DMS53 treated with DMSO at 0.1 percent for 48 hours (cell line): Measurements from ENCODE around the gene SH3BGRL3.
"Not testable (repeated sequence)": the region's sequence is repeated elsewhere in the genome, so short reads cannot be mapped to it uniquely, and the experiment has no call there.

Source experiments
- DNase-seq: peaks from one replicate; lab custom pipeline; 2025; ENCODE audit not compliant: unreplicated experiment; lab: John Stamatoyannopoulos, UW

Gene SH3BGRL3

GRCh38 chr1:26279456-26280332 is at the start of gene SH3BGRL3:
TSS of gene SH3BGRL3 (plus strand) at chr1:26280086. CDS start at chr1:26280156, 70 bp downstream.
- peak; percentile 87 for DNase-seq

DNA sequence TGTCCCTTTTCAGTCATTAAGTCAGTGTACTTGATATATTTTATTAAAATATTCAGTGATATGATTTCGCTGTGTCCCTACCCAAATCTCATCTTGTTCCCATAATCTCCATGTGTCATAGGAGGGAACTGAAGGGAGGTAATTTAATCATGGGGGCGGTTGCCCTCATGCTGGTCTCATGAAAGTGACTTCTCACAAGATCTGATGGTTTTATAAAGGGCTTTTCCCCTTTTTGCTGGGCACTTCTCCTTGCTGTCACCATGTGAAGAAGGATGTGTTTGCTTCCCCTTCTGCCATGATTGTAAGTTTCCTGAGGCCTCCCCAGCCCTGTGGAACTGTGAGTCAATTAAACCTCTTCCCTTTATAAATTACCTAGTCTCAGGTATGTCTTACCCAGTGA is 49.2 kb upstream of the SH3BGRL3 start:
- DNase-seq, result not testable (repeated sequence)

GRCh38 chr1:26233903-26234643 is 45.8 kb upstream of the SH3BGRL3 start, which contains the start of gene CEP85:
TSS of gene CEP85 (plus strand) at chr1:26234200. CDS start at chr1:26239784, 5,584 bp downstream.
- peak; percentile 97 for DNase-seq

DNA sequence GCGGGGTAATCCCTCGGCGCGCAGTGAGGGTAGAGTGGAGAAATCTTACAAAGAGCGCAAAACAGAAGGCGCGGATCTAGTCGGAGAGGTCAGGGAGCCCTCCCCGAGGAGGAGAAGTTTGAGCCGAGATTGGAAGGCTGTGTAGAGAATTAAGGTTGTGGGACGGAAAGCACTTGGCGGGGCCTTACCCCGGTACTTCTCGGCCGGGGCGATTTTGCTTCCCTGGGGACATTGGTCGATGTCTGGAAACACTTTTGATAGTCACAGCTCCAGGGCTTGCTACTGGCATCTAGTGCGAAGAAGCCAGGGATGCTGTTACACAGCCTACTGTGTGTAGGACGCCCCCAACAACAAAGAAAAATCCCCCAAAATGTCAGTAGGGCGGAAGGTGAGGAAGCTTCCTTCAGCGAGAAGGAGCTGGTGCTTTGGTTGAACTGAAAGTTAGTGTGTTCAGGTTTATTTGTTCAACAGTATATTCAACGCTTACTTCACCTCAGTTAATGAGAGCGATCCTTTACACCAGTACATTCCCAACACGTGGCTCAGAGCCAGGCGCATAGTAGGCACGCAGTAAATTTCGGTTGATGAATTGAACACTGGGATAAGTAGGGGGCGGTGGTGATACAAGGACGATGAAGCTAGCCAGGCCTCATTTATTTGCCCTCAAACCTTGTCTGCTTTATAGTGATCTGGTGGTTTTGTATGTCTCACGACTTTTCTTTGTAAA is 45.1 kb upstream of the SH3BGRL3 start:
- peak; percentile 15 for DNase-seq

- peak; percentile 22 for DNase-seq
Measured at GRCh38 chr1:26237230-26237966, 42.5 kb upstream of the SH3BGRL3 start.

- DNase-seq, result no peak
Measured at GRCh38 chr1:26239936-26240335, 40.0 kb upstream of the SH3BGRL3 start.

DNA sequence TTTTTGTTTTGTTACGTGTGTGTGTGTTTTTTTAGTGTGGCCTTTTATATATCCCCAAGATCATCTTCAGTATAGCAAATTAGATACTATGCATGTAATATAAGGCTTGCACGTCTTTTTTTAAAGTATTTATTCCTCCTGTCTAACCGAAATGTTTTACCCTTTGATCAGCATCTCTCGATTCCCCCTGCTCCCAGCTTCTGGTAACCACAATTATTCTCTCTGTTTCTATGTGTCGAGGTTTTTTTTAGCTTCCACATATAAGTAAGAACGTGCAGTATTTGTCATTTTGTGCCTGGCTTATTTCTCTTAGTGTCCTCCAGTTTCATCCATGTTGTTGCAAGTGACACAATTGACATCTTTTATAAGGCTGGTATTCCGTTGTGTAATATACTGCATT is 27.2 kb upstream of the SH3BGRL3 start:
- no peak for DNase-seq

GRCh38 chr1:26254404-26254803 is 25.5 kb upstream of the SH3BGRL3 start:
- no peak for DNase-seq

DNA sequence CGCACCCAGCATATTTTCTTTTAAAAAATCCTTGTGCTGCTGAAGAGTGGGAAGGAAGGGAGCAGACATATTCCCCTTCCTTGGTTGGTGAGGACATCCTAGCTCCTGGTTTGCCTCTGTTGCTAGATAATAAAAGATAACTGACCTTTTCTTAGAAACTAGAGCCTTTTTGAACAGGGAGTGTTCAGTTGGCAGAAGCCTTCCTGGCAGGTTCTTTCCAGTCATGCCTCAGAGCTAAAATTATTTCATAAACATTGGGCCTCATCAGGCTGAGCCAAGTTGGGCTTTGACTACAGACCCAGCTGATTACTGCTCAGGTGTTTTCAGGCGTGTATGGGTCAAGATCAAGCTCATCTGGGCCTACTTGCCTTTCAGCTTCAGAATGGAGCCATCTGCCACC is 22.7 kb upstream of the SH3BGRL3 start:
- DNase-seq, result no peak

DNA sequence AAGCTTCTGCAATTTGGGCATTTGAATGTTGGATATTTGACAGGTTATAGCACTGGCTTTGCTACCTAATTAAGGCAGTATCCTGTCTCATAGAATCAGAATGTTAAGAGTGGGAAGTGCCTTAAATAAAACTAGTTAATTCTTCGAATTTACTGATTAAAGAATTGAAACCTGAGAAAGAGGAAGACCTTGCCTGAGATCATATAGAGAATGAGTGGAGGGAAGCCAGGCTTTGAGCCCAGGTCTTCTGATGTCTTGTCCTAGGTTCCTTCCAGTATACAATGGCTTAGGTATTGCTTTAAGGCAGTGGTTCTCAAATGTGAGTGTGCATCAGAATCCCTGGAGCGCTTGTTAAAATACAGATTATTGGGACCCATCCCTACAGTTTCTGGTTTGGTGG is 20.9 kb upstream of the SH3BGRL3 start:
- DNase-seq, result no peak

DNA sequence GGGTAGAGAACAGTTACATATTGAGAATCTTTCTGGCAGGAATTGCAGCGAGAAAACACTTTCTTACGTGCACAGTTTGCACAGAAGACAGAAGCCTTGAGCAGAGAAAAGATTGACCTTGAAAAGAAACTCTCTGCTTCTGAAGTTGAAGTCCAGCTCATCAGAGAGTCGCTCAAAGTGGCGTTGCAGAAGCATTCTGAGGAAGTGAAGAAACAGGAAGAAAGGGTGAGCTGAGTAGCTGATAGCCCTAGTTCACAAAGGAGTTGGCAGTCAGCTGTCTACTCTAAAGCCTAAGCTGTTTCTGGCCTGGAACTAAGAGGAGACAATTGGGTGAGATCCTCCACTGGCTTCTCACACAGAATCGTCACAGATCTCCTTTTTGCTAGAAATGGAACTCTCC is 20.3 kb upstream of the SH3BGRL3 start:
- no peak for DNase-seq

DNA sequence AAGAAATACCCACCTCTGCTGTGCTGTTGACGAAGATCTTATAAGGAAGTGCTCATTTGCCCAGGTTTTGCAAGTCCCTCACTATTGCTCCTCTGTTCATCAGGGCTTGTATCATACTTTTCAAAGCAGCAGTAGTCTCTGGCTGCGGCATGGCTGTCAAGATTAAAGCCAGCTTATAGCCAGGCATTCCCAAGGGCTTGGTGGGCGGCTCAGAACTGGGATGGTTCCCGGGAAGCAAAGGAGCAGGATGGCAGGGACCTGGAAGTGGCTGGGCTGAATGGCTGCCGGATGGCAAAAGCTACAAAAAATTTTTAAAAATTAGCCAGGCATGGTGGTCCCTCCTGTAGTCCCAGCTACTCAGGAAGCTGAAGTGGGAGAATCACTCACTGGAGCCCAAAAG is 16.7 kb upstream of the SH3BGRL3 start:
- DNase-seq, result no peak

GRCh38 chr1:26265405-26265804 is 14.5 kb upstream of the SH3BGRL3 start:
- DNase-seq, result no peak

DNA sequence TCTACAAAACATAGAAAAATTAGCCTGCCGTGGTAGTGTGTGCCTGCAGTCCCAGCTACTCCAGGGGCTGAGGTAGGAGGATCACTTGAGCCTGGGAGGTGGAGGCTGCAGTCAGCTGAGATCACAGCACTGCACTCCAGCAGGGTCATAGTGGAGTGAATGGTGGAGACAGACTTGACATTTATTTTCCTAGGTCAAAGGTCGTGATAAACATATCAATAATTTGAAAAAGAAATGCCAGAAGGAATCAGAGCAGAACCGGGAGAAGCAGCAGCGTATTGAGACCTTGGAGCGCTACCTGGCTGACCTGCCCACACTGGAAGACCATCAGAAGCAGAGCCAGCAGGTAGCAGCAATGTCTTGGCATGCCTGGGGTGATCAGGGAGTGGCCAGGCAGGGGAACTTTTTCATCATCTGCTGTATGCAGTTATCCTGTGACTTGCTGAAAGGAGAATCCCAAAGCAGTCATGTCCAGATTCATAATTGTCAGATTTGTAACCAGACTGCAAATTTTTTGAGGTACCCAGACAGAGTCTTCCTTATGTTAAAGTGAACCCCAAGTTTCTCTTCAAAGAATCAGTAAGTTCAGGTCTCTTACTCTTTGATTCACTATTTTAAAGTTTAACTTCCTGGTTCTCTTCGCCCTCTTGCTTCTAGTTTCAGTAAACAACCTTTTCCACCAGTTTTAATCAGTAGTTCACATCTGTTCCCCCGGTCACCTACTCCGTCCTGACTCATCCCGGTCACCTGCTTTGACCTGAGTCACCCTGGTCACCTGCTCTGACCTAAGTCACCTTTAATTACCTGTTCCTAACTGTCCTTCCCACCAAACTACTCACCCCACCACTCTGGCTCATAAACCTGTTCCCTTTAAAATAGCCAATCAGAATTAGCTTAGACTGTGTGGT is 11.3 kb upstream of the SH3BGRL3 start:
- DNase-seq, result no peak

GRCh38 chr1:26269198-26269550 is 10.7 kb upstream of the SH3BGRL3 start:
- DNase-seq, result no peak

DNA sequence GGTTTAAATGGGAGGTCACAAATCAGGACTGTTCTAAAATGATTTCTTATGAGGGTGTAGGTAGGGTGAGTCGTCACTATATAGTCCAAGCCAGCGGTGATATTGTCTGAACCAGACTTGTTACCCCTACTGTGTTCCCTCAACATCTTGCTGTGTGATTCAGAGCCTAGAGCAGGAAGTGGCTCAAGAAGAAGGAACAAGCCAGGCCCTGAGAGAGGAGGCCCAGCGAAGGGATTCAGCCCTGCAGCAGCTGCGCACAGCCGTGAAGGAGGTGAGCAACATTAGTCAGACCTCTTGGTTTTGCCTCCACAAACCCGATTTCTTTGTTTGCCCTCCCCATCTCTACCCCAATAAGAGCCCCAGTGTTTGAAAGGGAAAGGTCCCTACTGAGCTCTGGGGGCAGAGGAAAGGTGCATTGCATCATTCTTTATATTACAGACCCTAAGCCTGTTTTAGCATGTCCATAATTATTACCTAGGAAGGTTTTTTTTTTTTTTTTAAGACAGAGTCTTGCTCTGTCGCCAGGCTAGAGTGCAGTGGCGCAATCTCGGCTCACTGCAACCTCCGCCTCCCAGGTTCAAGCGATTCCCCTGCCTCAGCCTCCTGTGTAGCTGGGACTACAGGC is 5.0 kb upstream of the SH3BGRL3 start:
- DNase-seq, result no peak

- DNase-seq, result peak; percentile 72
Measured at GRCh38 chr1:26275580-26276431, 4.1 kb upstream of the SH3BGRL3 start.

DNA sequence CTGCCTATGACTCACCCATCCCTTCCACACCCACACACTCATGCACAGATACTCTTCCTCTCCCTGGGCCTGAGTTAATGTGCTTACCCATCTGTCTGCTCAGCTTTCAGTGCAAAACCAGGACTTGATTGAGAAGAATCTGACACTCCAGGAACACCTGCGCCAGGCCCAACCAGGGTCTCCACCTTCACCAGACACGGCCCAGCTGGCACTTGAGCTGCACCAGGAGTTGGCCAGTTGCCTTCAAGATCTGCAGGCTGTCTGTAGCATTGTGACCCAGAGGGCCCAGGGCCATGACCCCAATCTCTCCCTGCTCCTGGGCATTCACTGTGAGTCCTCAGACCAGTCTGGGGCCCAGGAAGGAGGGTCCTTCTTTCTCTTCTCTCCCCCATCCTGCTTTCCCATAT is 3.5 kb upstream of the SH3BGRL3 start:
- no peak for DNase-seq
